Fibroblast of lung (primary cell): ENCODE data around the gene SPP1. TPM values are rescaled to one million over a fixed set of nuclear protein-coding genes. Genes with fewer than 3 reads are reported as not detected.
A peak's percentile ranks its signal among the peaks of the same experiment; 100 is the strongest.

Experiments used
- DNase-seq, 2 donors: peaks; one replicate each; pipeline versions ENCODE4 v3.0.0 to v3.0.0-alpha.2; 2010; ENCODE audit warnings: low read depth in 2 of 2
- H2AFZ ChIP-seq: 2 replicates; pipeline ENCODE4 v1.5.1; 2012; ENCODE audit warnings: low read length, control low read depth, inconsistent platforms
- H3K27ac ChIP-seq: 2 replicates; pipeline ENCODE4 v1.5.1; 2011; ENCODE audit warnings: low read length, control low read depth; ENCODE audit not compliant: insufficient read depth
- H3K27me3 ChIP-seq: 2 replicates; pipeline ENCODE4 v1.5.1; 2011; ENCODE audit warnings: mild to moderate bottlenecking, low read length; ENCODE audit not compliant: control insufficient read depth, insufficient read depth
- H3K36me3 ChIP-seq: 2 replicates; pipeline ENCODE4 v1.5.1; 2011; ENCODE audit warnings: low read length; ENCODE audit not compliant: control insufficient read depth, insufficient read depth
- H3K4me1 ChIP-seq: 2 replicates; pipeline ENCODE4 v1.5.1; 2011; ENCODE audit warnings: low read length; ENCODE audit not compliant: control insufficient read depth, insufficient read depth; ENCODE audit errors: extremely low read depth
- H3K4me2 ChIP-seq: 2 replicates; pipeline ENCODE4 v1.5.1; 2011; ENCODE audit warnings: low read length, control low read depth; ENCODE audit not compliant: insufficient read depth; ENCODE audit errors: extremely low read depth
- H3K4me3 ChIP-seq, 4 experiments: fragments of 200-600 bp in 1 of 4; sonication (generic) in 1 of 4; replicated peaks in 1 of 4; 2 replicates each; pipeline ENCODE4 v1.5.1; 2011 to 2016; ENCODE audit warnings: low read length in 4 of 4, low read depth in 3 of 4, mild to moderate bottlenecking in 3 of 4, control low read depth in 2 of 4, inconsistent platforms in 1 of 4, mixed read lengths in 1 of 4; ENCODE audit not compliant: insufficient read depth in 1 of 4; ENCODE audit errors: control extremely low read depth in 1 of 4
- H3K79me2 ChIP-seq: 2 replicates; pipeline ENCODE4 v1.5.1; 2012; ENCODE audit warnings: mild to moderate bottlenecking, low read length, inconsistent platforms; ENCODE audit not compliant: control insufficient read depth, insufficient read depth
- H3K9ac ChIP-seq: 2 replicates; pipeline ENCODE4 v1.5.1; 2011; ENCODE audit warnings: mild to moderate bottlenecking, low read length, control low read depth; ENCODE audit not compliant: insufficient read depth
- H3K9me3 ChIP-seq: 2 replicates; pipeline ENCODE4 v1.5.1; 2012; ENCODE audit warnings: low read depth, low read length; ENCODE audit not compliant: control insufficient read depth, insufficient read depth
- H4K20me1 ChIP-seq: 2 replicates; pipeline ENCODE4 v1.5.1; 2011; ENCODE audit warnings: low read length; ENCODE audit not compliant: control insufficient read depth, insufficient read depth; ENCODE audit errors: extremely low read depth
- EZH2 ChIP-seq: IDR thresholded peaks from 2 replicates; pipeline ENCODE4 v1.5.1; 2012; ENCODE audit warnings: low read length, control low read depth, mild to moderate bottlenecking; ENCODE audit errors: missing control alignments
- polyA plus RNA-seq, 2 donors: library from polyadenylated mRNA; depleted of rRNA in 1 of 2; stranded (reverse) in 1 of 2; unstranded in 1 of 2; fragments of >200 nt; gene quantifications; 2 replicates each; pipeline ENCODE4 v1.2.1, GENCODE V29; 2011 to 2012; ENCODE audit warnings: missing spikeins in 1 of 2
- total RNA-seq: library from RNA; depleted of rRNA; stranded (reverse); fragments of >200 nt; gene quantifications from 2 replicates; pipeline ENCODE4 v1.2.1, GENCODE V29; 2014
- TF ChIP-seq, protein P1 (sequence below), 2 donors: IDR thresholded peaks in 1 of 2; conservative IDR thresholded peaks in 1 of 2; 1 replicate in 1 of 2; 2 replicates in 1 of 2; pipeline ENCODE4 v1.5.1; 2011 to 2012; ENCODE audit warnings: low read length in 2 of 2, control low read depth in 1 of 2, inconsistent platforms in 1 of 2, low read depth in 1 of 2, mild to moderate bottlenecking in 1 of 2

The SPP1 gene
- total and polyA plus RNA-seq, 2 donors (not counting 1 experiment from before 2014, with no cell fraction given): 0.17 to 0.59 TPM

GRCh38 chr4:88010966-88011365 is 35.5 kb downstream of the SPP1 start:
- Histone ChIP-seq H3K79me2 (peaks cover 80% of the 10 kb centered on the region), H3K27ac (peak overlapping the region; percentile 56), H3K9ac (no peak overlapping the region), H2AFZ (no peak overlapping the region), H4K20me1 (peaks cover 2% of the 10 kb centered on the region), H3K4me1 (peaks cover 5% of the 10 kb centered on the region), H3K27me3 (no peaks in the 10 kb centered on the region), H3K36me3 (no peaks in the 10 kb centered on the region), H3K4me3 (peak overlapping the region; percentile 56 to 98 (median 84)), H3K4me2 (peak overlapping the region; percentile 89), H3K9me3 (no peaks in the 10 kb centered on the region)
- TF ChIP-seq, protein P1, sequence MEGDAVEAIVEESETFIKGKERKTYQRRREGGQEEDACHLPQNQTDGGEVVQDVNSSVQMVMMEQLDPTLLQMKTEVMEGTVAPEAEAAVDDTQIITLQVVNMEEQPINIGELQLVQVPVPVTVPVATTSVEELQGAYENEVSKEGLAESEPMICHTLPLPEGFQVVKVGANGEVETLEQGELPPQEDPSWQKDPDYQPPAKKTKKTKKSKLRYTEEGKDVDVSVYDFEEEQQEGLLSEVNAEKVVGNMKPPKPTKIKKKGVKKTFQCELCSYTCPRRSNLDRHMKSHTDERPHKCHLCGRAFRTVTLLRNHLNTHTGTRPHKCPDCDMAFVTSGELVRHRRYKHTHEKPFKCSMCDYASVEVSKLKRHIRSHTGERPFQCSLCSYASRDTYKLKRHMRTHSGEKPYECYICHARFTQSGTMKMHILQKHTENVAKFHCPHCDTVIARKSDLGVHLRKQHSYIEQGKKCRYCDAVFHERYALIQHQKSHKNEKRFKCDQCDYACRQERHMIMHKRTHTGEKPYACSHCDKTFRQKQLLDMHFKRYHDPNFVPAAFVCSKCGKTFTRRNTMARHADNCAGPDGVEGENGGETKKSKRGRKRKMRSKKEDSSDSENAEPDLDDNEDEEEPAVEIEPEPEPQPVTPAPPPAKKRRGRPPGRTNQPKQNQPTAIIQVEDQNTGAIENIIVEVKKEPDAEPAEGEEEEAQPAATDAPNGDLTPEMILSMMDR (conservative IDR thresholded peaks at IDR 0.05 in 1 of 2, IDR thresholded peaks at IDR 0.05 in 1 of 2; ENCODE audit: low read depth in 1 of 2, low read length in 2 of 2): no peak
- TF ChIP-seq EZH2: no peak
- peak; percentile 20 to 67 for DNase-seq

- Histone ChIP-seq H4K20me1 (peaks cover 2% of the 10 kb centered on the region), H3K27ac (no peak overlapping the region), H3K9me3 (no peaks in the 10 kb centered on the region), H3K36me3 (no peaks in the 10 kb centered on the region), H3K27me3 (no peaks in the 10 kb centered on the region), H3K4me2 (no peak overlapping the region), H3K4me3 (no peak overlapping the region), H3K9ac (no peak overlapping the region), H3K79me2 (peaks cover 91% of the 10 kb centered on the region), H3K4me1 (peaks cover 13% of the 10 kb centered on the region), H2AFZ (no peak overlapping the region)
- TF ChIP-seq, protein P1 (conservative IDR thresholded peaks at IDR 0.05 in 1 of 2, IDR thresholded peaks at IDR 0.05 in 1 of 2; ENCODE audit: low read depth in 1 of 2, low read length in 2 of 2): no peak
- TF ChIP-seq EZH2: no peak
- no peak for DNase-seq
Measured at GRCh38 chr4:88012647-88013046, 37.1 kb downstream of the SPP1 start.

- DNase-seq: no peak
- peaks cover 21% of the 10 kb centered on the region for H3K4me1 ChIP-seq
- TF ChIP-seq EZH2: no peak
- TF ChIP-seq, protein P1 (conservative IDR thresholded peaks at IDR 0.05 in 1 of 2, IDR thresholded peaks at IDR 0.05 in 1 of 2; ENCODE audit: low read depth in 1 of 2, low read length in 2 of 2): no peak
Measured at GRCh38 chr4:88014386-88014905, 38.9 kb downstream of the SPP1 start.

More at GRCh38 chr4:88014386-88014905, 38.9 kb downstream of the SPP1 start:
- Histone ChIP-seq H3K9me3 (no peaks in the 10 kb centered on the region), H3K79me2 (peaks cover 83% of the 10 kb centered on the region), H4K20me1 (peaks cover under 1% of the 10 kb centered on the region), H3K9ac (no peak overlapping the region), H3K36me3 (no peaks in the 10 kb centered on the region), H3K27me3 (no peaks in the 10 kb centered on the region), H3K4me3 (no peak overlapping the region), H3K4me2 (no peak overlapping the region), H2AFZ (no peak overlapping the region), H3K27ac (no peak overlapping the region)
